NOMO-1 treated with dmso at 0.1 percent for 144 hours (cell line): Measurements from ENCODE around the gene TTBK1.

ENCODE experiments used
- DNase-seq: peaks from one replicate; lab custom pipeline; 2025; ENCODE audit not compliant: unreplicated experiment; lab: John Stamatoyannopoulos, UW

Gene TTBK1

GRCh38 chr6:43242908-43243663 is at the start of gene TTBK1:
TTBK1 (plus strand) TSS chr6:43243481; CDS start chr6:43246661, 3,180 bp downstream.
- no peak for DNase-seq

GRCh38 chr6:43193929-43194328 is 49.4 kb upstream of the TTBK1 start:
- DNase-seq: no peak

GRCh38 chr6:43196337-43196736 is 46.9 kb upstream of the TTBK1 start:
- no peak for DNase-seq

- DNase-seq: no peak
Observed at GRCh38 chr6:43199912-43200311, 43.4 kb upstream of the TTBK1 start.

GRCh38 chr6:43200541-43200940 is 42.7 kb upstream of the TTBK1 start:
- no peak for DNase-seq

- DNase-seq: no peak
Observed at GRCh38 chr6:43202451-43202850, 40.8 kb upstream of the TTBK1 start.

GRCh38 chr6:43203029-43203717 is 40.1 kb upstream of the TTBK1 start:
- no peak for DNase-seq

GRCh38 chr6:43203718-43204095 is 39.6 kb upstream of the TTBK1 start:
- no peak for DNase-seq

GRCh38 chr6:43204271-43205105 is 38.8 kb upstream of the TTBK1 start:
- DNase-seq: no peak

- no peak for DNase-seq
Observed at GRCh38 chr6:43205849-43206248, 37.4 kb upstream of the TTBK1 start.

GRCh38 chr6:43207286-43207685 is 36.0 kb upstream of the TTBK1 start:
- DNase-seq: no peak

GRCh38 chr6:43211955-43212354 is 31.3 kb upstream of the TTBK1 start:
- DNase-seq: no peak

GRCh38 chr6:43213431-43213830 is 29.9 kb upstream of the TTBK1 start:
- no peak for DNase-seq

- no peak for DNase-seq
Observed at GRCh38 chr6:43215066-43215465, 28.2 kb upstream of the TTBK1 start.

- no peak for DNase-seq
Observed at GRCh38 chr6:43216200-43216599, 27.1 kb upstream of the TTBK1 start.

GRCh38 chr6:43217351-43217750 is 25.9 kb upstream of the TTBK1 start:
- no peak for DNase-seq

GRCh38 chr6:43219119-43219518 is 24.2 kb upstream of the TTBK1 start:
- no peak for DNase-seq

- DNase-seq: no peak
Observed at GRCh38 chr6:43219814-43220213, 23.5 kb upstream of the TTBK1 start.

- no peak for DNase-seq
Observed at GRCh38 chr6:43220439-43220951, 22.8 kb upstream of the TTBK1 start.

GRCh38 chr6:43221046-43221972 is 22.0 kb upstream of the TTBK1 start:
- DNase-seq: no peak
